Neural cell (in vitro differentiated cells): Measurements from ENCODE around the gene NRCAM. TPM values are rescaled to one million over a fixed set of nuclear protein-coding genes. Genes with fewer than 3 reads are reported as not detected.

ENCODE experiments used
- H2AFZ ChIP-seq: fragments of 200-600, 300-800 bp; sonication (generic), shearing (Covaris generic); 2 replicates; pipeline ENCODE4 v1.6.0; 2014; ENCODE audit warnings: low read depth, mild to moderate bottlenecking, antibody characterized with exemption, low read length, moderate library complexity
- H3F3A ChIP-seq: fragments of 200-600 bp; shearing (Covaris generic); 2 replicates; pipeline ENCODE4 v1.6.1; 2016; ENCODE audit warnings: mild to moderate bottlenecking, moderate library complexity, mixed read lengths, antibody characterized with exemption, low read length; ENCODE audit not compliant: insufficient read depth, poor library complexity, severe bottlenecking
- H3K27ac ChIP-seq: fragments of 200-600, 300-800 bp; sonication (generic), shearing (Covaris generic); 2 replicates; pipeline ENCODE4 v1.5.1; 2014; ENCODE audit warnings: mild to moderate bottlenecking, low read length, moderate library complexity
- H3K27me3 ChIP-seq: fragments of 300-800, 200-600 bp; sonication (generic), shearing (Covaris generic); 2 replicates; pipeline ENCODE4 v1.6.0; 2014; ENCODE audit warnings: mild to moderate bottlenecking, low read depth, low read length, moderate library complexity; ENCODE audit not compliant: insufficient read depth
- H3K36me3 ChIP-seq: fragments of 300-800, 200-600 bp; sonication (generic), shearing (Covaris generic); 2 replicates; pipeline ENCODE4 v1.5.1; 2014; ENCODE audit warnings: mild to moderate bottlenecking, antibody characterized with exemption, low read length, moderate library complexity; ENCODE audit not compliant: insufficient read depth
- H3K4me2 ChIP-seq: fragments of 300-800, 200-600 bp; sonication (generic), shearing (Covaris generic); 2 replicates; pipeline ENCODE4 v1.6.0; 2014; ENCODE audit warnings: mild to moderate bottlenecking, low read length
- H3K4me3 ChIP-seq: fragments of 300-800, 200-600 bp; sonication (generic), shearing (Covaris generic); 2 replicates; pipeline ENCODE4 v1.5.1; 2014; ENCODE audit warnings: mild to moderate bottlenecking, low read length, moderate library complexity
- H3K79me2 ChIP-seq: fragments of 200-600 bp; shearing (Covaris generic); replicated peaks from 2 replicates; pipeline ENCODE4 v1.6.0; 2014; ENCODE audit warnings: mild to moderate bottlenecking, low read length, moderate library complexity; ENCODE audit not compliant: insufficient read depth
- H3K9ac ChIP-seq: fragments of 300-800, 200-600 bp; sonication (generic), shearing (Covaris generic); 2 replicates; pipeline ENCODE4 v1.6.1; 2016; ENCODE audit warnings: mild to moderate bottlenecking, low read length, mixed read lengths
- H3K9me2 ChIP-seq: fragments of 200-600 bp; shearing (Covaris generic); 2 replicates; pipeline ENCODE4 v1.6.1; 2016; ENCODE audit warnings: mild to moderate bottlenecking, low read length, mixed read lengths; ENCODE audit not compliant: insufficient read depth
- H3K9me3 ChIP-seq: fragments of 200-600, 300-800 bp; sonication (generic), shearing (Covaris generic); 2 replicates; pipeline ENCODE4 v1.6.1; 2016; ENCODE audit warnings: mild to moderate bottlenecking, mixed run types, low read length, moderate library complexity, mixed read lengths
- H4K20me1 ChIP-seq: fragments of 200-600 bp; shearing (Covaris generic); 2 replicates; pipeline ENCODE4 v1.6.1; 2016; ENCODE audit warnings: mild to moderate bottlenecking, mixed run types; ENCODE audit not compliant: insufficient read depth
- EP300 ChIP-seq: fragments of 450-650 bp; conservative IDR thresholded peaks from 2 replicates; pipeline ENCODE4 v1.6.1; 2014; ENCODE audit warnings: antibody characterized with exemption, mild to moderate bottlenecking, moderate library complexity; ENCODE audit not compliant: poor library complexity, severe bottlenecking
- EZH2 ChIP-seq: fragments of 200-600, 300-800 bp; shearing (Covaris generic), sonication (generic); IDR thresholded peaks from 2 replicates; pipeline ENCODE4 v1.6.1; 2014; ENCODE audit warnings: antibody characterized with exemption, low read length, borderline replicate concordance, mild to moderate bottlenecking; ENCODE audit not compliant: insufficient read depth, poor library complexity, severe bottlenecking
- MXI1 ChIP-seq: fragments of 450-650 bp; conservative IDR thresholded peaks from 2 replicates; pipeline ENCODE4 v1.6.1; 2014; ENCODE audit warnings: antibody characterized with exemption, mild to moderate bottlenecking; ENCODE audit not compliant: poor library complexity, severe bottlenecking
- POLR2AphosphoS5 ChIP-seq: IDR thresholded peaks from 2 replicates; pipeline ENCODE4 v1.6.1; 2012
- RAD21 ChIP-seq: fragments of 450-650 bp; conservative IDR thresholded peaks from 2 replicates; pipeline ENCODE4 v1.6.1; 2014; ENCODE audit warnings: antibody characterized with exemption, mild to moderate bottlenecking, moderate library complexity
- SMC3 ChIP-seq: fragments of 450-650 bp; conservative IDR thresholded peaks from 2 replicates; pipeline ENCODE4 v1.6.1; 2014; ENCODE audit warnings: antibody characterized with exemption, mild to moderate bottlenecking, moderate library complexity; ENCODE audit not compliant: poor library complexity
- TAF1 ChIP-seq: IDR thresholded peaks from 2 replicates; pipeline ENCODE4 v1.6.1; 2012; ENCODE audit warnings: low read depth
- polyA plus RNA-seq: library from polyadenylated mRNA; depleted of rRNA; stranded (reverse); fragments of >200 nt; gene quantifications from 2 replicates; pipeline ENCODE4 v1.2.3, GENCODE V29; 2014
- TF ChIP-seq, protein P1 (sequence below): IDR thresholded peaks from 2 replicates; pipeline ENCODE4 v1.6.1; 2012; ENCODE audit warnings: borderline replicate concordance
- TF ChIP-seq, protein P2 (sequence below): fragments of 450-650 bp; IDR thresholded peaks from 2 replicates; pipeline ENCODE4 v1.5.1; 2014; ENCODE audit warnings: antibody characterized with exemption, mild to moderate bottlenecking, moderate library complexity; ENCODE audit not compliant: poor library complexity, severe bottlenecking

The NRCAM gene
- polyA plus RNA-seq, 1 donor from 2014 or later = 90.9 TPM

DNA sequence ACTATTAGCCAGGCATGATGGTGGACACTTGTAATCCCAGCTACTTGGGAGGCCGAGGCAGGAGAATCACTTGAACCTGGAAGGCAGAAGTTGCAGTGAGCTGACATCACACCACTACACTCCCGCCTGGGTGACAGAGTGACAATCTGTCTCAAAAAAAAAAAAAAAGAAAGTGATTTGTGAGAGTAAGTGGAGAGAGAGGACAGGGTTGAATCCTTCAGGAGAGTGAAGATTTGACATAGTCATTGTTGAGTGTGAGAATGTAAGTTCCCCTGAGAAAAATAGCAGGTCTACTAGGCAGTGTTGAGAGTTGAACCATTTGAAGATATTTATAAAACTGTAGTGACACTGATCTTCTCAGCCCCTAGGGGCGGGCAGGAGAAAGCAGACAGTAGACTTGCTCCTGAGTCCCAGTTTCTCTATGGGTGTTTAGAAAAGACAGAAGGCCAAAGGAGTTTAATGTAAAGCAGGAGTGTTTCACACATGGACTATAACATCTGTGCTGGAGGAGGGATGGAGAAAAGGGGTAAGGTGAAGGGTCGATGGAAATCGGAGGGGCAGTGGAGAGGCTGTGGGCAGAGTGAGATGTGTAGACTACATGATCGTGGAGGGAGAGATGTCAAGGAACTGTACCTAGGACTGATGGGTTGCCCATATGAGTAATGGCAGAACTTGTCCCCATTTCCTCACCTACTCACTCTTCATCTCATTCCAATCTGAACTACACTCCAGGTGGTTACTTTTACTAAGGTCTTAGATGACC, 312.4 kb downstream of the NRCAM start:
- H4K20me1 ChIP-seq = no peaks in the 10 kb centered on the region

DNA sequence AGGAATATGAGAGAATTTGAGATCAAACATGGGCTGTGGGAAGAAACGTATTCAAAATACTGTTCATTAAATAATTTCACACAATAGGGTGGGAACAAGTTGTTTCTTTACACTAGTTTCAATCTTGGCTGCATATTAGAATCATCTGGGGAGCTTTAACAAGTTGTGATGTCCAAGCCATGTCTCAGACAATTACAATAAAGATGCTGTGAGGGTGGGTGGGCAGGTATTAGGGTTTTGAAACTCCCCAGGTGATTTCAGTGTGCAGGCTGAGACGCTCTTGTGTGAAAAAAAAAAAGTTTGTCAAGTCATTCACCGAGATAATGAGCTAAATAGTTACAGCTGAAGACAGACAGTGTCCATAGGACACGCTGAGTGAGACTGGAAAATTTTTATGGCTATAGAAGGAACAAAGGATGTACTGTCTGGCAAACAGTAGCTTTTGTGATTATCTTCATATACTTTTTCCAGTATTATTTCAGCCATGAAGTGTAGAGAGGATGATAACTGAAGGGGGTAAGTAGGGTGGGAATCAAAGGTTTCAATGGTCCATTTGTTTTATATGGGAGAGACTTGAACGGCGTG, 313.5 kb downstream of the NRCAM start:
- no peak overlapping the region for H3K4me3 ChIP-seq
- H3F3A ChIP-seq = no peaks in the 10 kb centered on the region
- TF ChIP-seq POLR2AphosphoS5 (no peak), RAD21 (no peak), EZH2 (no peak), EP300 (no peak)
- no peaks in the 10 kb centered on the region for H3K36me3 ChIP-seq
- no peak overlapping the region for H3K9ac ChIP-seq
- H3K79me2 ChIP-seq = no peaks in the 10 kb centered on the region
- H3K9me2 ChIP-seq = no peaks in the 10 kb centered on the region
- H3K9me3 ChIP-seq = no peaks in the 10 kb centered on the region
- no peaks in the 10 kb centered on the region for H3K27me3 ChIP-seq
- H4K20me1 ChIP-seq = no peaks in the 10 kb centered on the region
- no peak overlapping the region for H2AFZ ChIP-seq
- no peak overlapping the region for H3K4me2 ChIP-seq
- H3K27ac ChIP-seq = no peak overlapping the region

More for the DNA sequence above, 312.4 kb downstream of the NRCAM start:
- no peaks in the 10 kb centered on the region for H3K36me3 ChIP-seq
- H3K79me2 ChIP-seq = no peaks in the 10 kb centered on the region
- no peak overlapping the region for H3K4me2 ChIP-seq
- no peak overlapping the region for H2AFZ ChIP-seq
- H3K9ac ChIP-seq = no peak overlapping the region
- TF ChIP-seq EP300 = no peak
- TF ChIP-seq, protein P1, sequence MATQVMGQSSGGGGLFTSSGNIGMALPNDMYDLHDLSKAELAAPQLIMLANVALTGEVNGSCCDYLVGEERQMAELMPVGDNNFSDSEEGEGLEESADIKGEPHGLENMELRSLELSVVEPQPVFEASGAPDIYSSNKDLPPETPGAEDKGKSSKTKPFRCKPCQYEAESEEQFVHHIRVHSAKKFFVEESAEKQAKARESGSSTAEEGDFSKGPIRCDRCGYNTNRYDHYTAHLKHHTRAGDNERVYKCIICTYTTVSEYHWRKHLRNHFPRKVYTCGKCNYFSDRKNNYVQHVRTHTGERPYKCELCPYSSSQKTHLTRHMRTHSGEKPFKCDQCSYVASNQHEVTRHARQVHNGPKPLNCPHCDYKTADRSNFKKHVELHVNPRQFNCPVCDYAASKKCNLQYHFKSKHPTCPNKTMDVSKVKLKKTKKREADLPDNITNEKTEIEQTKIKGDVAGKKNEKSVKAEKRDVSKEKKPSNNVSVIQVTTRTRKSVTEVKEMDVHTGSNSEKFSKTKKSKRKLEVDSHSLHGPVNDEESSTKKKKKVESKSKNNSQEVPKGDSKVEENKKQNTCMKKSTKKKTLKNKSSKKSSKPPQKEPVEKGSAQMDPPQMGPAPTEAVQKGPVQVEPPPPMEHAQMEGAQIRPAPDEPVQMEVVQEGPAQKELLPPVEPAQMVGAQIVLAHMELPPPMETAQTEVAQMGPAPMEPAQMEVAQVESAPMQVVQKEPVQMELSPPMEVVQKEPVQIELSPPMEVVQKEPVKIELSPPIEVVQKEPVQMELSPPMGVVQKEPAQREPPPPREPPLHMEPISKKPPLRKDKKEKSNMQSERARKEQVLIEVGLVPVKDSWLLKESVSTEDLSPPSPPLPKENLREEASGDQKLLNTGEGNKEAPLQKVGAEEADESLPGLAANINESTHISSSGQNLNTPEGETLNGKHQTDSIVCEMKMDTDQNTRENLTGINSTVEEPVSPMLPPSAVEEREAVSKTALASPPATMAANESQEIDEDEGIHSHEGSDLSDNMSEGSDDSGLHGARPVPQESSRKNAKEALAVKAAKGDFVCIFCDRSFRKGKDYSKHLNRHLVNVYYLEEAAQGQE = no peak
- no peak for TF ChIP-seq POLR2AphosphoS5
- TF ChIP-seq, protein P2, sequence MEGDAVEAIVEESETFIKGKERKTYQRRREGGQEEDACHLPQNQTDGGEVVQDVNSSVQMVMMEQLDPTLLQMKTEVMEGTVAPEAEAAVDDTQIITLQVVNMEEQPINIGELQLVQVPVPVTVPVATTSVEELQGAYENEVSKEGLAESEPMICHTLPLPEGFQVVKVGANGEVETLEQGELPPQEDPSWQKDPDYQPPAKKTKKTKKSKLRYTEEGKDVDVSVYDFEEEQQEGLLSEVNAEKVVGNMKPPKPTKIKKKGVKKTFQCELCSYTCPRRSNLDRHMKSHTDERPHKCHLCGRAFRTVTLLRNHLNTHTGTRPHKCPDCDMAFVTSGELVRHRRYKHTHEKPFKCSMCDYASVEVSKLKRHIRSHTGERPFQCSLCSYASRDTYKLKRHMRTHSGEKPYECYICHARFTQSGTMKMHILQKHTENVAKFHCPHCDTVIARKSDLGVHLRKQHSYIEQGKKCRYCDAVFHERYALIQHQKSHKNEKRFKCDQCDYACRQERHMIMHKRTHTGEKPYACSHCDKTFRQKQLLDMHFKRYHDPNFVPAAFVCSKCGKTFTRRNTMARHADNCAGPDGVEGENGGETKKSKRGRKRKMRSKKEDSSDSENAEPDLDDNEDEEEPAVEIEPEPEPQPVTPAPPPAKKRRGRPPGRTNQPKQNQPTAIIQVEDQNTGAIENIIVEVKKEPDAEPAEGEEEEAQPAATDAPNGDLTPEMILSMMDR = no peak
- no peak for TF ChIP-seq TAF1
- no peak for TF ChIP-seq RAD21
- TF ChIP-seq EZH2 = no peak
- TF ChIP-seq SMC3 = no peak
- no peak for TF ChIP-seq MXI1
- no peak overlapping the region for H3K4me3 ChIP-seq
- H3K27ac ChIP-seq = no peak overlapping the region
- no peaks in the 10 kb centered on the region for H3K9me3 ChIP-seq
- H3K9me2 ChIP-seq = no peaks in the 10 kb centered on the region
- H3F3A ChIP-seq = no peaks in the 10 kb centered on the region
- H3K27me3 ChIP-seq = no peaks in the 10 kb centered on the region
